ENCODE measurements around the gene TSPAN17.

DNA sequence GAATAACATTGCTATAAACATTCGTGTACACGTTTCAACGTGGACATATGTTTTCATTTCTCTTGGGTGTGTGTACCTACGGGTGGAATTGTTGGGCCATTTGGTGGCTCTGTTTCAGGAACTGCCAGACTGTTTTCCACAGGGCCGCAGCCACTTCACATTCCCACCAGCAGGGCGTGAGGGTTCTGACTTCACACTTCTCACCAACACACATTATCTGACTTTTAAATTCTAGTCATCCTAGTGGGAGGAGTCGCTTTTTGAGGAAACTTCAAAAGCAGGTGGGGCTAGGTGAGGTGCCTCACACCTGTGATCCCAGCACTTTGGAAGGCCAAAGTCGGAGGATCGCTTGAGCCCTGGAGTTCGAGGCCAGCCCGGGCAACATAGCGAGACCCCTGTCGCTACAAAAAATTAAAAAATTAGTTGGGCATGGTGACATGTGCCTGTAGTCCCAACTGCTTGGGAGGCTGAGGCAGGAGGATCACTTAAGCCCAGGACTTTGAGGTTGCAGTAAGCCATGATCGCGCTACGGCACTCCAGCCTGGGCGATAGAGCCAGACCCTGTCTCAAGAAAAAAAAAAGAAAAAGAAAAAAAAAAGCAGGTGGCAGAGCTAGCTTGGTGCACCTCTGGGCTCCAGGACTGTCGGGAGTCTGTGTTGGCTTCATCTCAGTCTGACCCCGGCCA, 28.5 kb downstream of the TSPAN17 start:
- TF ChIP-seq, protein P1, sequence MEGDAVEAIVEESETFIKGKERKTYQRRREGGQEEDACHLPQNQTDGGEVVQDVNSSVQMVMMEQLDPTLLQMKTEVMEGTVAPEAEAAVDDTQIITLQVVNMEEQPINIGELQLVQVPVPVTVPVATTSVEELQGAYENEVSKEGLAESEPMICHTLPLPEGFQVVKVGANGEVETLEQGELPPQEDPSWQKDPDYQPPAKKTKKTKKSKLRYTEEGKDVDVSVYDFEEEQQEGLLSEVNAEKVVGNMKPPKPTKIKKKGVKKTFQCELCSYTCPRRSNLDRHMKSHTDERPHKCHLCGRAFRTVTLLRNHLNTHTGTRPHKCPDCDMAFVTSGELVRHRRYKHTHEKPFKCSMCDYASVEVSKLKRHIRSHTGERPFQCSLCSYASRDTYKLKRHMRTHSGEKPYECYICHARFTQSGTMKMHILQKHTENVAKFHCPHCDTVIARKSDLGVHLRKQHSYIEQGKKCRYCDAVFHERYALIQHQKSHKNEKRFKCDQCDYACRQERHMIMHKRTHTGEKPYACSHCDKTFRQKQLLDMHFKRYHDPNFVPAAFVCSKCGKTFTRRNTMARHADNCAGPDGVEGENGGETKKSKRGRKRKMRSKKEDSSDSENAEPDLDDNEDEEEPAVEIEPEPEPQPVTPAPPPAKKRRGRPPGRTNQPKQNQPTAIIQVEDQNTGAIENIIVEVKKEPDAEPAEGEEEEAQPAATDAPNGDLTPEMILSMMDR (IDR thresholded peaks at IDR 0.05) = no peak
- no peak for TF ChIP-seq POLR2A (IDR thresholded peaks at IDR 0.05)

All from lower leg skin (tissue), 3 donors.